GM12891 (cell line): ENCODE data around the gene ARPC5.

ENCODE experiments used
- DNase-seq: peaks from one replicate; pipeline ENCODE4 v3.0.0; 2011; ENCODE audit warnings: low spot score; ENCODE audit not compliant: insufficient read length
- FAIRE-seq: peaks from 2 replicates; lab custom pipeline; 2011; peaks lifted over from hg19 to GRCh38; lab: Jason Lieb, UNC
- PAX5 ChIP-seq: IDR thresholded peaks from 2 replicates; pipeline ENCODE4 v1.6.1; 2011; ENCODE audit warnings: low read length, moderate library complexity, mild to moderate bottlenecking; ENCODE audit not compliant: insufficient read depth, severe bottlenecking
- POLR2A ChIP-seq: IDR thresholded peaks from 2 replicates; pipeline ENCODE4 v1.6.1; 2011; ENCODE audit warnings: low read depth, low read length, control low read depth
- POLR2AphosphoS5 ChIP-seq: IDR thresholded peaks from 2 replicates; pipeline ENCODE4 v1.6.1; 2011; ENCODE audit warnings: low read depth, low read length, control low read depth
- POU2F2 ChIP-seq: IDR thresholded peaks from 2 replicates; pipeline ENCODE4 v1.6.1; 2011; ENCODE audit warnings: low read depth, mild to moderate bottlenecking, control low read depth, low read length, moderate library complexity
- SPI1 ChIP-seq: IDR thresholded peaks from 2 replicates; pipeline ENCODE4 v1.6.1; 2011; ENCODE audit warnings: low read depth, low read length, control low read depth
- TAF1 ChIP-seq: IDR thresholded peaks from 2 replicates; pipeline ENCODE4 v1.6.1; 2011; ENCODE audit warnings: low read depth, low read length, control low read depth

The ARPC5 gene

DNA sequence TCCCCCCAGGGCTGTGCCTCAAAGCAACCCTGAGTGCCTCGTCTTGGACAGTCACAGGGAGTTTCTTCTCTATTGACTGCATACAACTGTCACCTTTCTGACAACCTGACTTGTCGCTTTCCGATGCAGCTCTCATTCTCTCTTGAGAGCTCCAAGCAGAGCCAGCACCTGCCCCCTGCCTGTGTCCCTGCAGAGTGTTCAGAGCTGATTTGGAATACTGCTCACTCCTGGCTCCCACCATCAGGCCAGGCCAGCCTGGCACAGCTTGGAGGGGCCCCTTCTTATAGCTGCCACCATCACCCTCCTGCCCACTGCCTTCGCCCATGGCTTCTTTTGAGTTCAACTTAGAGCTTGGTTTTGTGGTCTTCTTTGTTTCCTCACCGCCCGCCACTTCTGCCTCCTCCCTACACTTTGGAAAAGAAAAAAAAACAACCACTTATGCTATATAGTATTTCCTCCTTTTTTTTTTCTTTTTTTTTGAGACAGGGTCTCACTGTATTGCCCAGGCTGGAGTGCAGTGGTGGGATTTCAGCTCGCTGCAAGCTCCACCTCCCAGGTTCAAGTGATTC lies 57.6 kb downstream of the ARPC5 start:
- no peak for TF ChIP-seq POU2F2
- TF ChIP-seq POLR2A: no peak
- no peak for TF ChIP-seq PAX5
- no peak for TF ChIP-seq POLR2AphosphoS5
- no peak for TF ChIP-seq SPI1
- TF ChIP-seq TAF1: no peak
- FAIRE-seq (no peak), DNase-seq (no peak)

DNA sequence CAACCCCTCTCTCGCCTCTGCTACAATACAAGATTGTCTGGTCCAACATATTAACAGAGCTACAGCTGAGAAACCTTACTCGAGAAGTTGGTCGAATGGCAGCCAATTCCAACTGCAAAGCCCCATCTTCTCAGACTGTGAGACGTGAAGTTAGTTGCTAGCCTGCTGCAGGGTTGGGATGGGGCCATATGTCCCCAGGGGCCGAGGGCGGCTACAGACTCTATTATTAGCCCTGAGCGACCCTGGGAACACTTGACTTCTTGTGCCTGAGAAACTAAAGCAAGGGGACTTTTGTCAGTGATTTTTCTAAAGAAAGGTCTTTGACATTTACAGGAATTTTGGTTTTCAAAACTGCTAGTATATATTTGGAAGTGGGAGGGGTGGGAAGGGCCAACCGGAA lies 59.0 kb downstream of the ARPC5 start:
- FAIRE-seq: no peak
- no peak for DNase-seq
- TF ChIP-seq SPI1 (no peak), POLR2AphosphoS5 (no peak)

DNA sequence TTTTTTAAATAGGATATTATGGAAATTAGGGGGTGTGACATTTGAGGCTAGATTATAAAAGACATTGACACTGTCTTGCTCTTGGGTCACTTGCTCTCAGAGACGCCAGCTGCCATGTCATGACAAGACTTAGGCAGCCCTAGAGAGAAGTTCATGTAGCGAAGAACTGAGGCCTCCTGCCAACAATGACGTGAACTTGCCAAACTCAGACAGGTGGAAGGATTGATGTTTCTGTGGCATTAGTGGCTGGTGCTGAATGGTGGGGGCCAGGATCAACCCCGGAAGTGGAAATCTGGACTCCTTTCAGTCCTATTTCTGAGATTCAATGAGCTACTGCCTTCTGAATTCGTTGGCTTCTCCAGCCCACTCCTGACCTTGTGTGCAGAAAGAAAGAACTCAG lies 60.0 kb downstream of the ARPC5 start:
- DNase-seq (no peak), FAIRE-seq (no peak)
- no peak for TF ChIP-seq POU2F2
- TF ChIP-seq PAX5: no peak

DNA sequence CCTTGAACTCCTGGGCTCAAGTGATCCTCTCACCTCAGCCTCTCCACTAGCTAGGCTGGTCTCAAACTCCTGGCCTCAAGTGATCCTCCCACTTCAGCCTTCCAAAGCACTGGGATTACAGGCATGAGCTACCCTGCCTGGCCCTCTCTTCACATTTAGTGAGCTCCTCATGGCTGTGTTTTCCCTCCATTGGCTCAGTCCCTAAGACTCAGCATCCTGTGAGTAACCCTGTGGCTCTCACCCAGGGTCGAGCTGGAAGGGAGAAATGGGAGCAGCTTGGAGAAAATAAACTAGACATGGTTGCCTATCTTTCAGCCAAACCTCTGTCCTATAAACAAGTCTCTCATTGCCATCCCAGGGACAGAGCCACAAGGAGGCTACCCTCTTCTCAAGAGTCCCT lies 62.9 kb downstream of the ARPC5 start:
- no peak for FAIRE-seq
- no peak for TF ChIP-seq POLR2A
- TF ChIP-seq SPI1: no peak
- TF ChIP-seq POLR2AphosphoS5: no peak
- no peak for TF ChIP-seq TAF1
- TF ChIP-seq POU2F2: no peak
- no peak for TF ChIP-seq PAX5

DNA sequence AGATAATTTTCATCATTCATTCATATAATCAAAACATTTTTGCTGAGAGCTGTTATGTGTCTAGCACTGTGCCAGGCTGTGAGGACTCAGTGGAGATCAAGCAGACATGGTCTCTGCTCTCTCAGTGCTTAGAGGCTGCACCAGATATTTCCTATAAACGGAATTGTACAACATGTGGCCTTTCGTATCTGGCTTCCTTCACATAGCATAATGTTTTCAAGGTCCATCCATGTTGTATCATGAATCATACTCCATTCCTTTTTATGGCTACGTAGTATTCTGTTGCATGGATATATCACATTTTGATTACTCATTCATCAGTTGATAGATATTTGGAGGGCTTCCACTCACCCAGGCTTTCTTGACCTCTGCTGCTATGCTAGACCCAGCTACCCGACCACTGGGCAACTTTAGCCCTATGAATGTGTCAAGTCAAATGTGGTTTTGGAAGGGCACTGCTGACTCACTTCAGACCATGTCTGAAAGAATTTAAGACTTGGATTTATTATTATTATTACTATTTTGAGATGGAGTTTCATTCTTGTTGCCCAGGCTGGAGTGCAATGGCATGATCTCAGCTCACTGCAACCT lies 63.8 kb downstream of the ARPC5 start:
- no peak for FAIRE-seq
- TF ChIP-seq TAF1 (no peak), POU2F2 (no peak), PAX5 (no peak), SPI1 (no peak), POLR2A (no peak), POLR2AphosphoS5 (no peak)
- DNase-seq: no peak

More for the DNA sequence above, 62.9 kb downstream of the ARPC5 start:
- DNase-seq: no peak
